Fibroblast of lung (primary cell): ENCODE data around the gene TADA2B. TPM values are rescaled to one million over a fixed set of nuclear protein-coding genes. Genes with fewer than 3 reads are reported as not detected.

Experiments
- DNase-seq, 2 donors: peaks; one replicate each; pipeline versions ENCODE4 v3.0.0 to v3.0.0-alpha.2; 2010; ENCODE audit warnings: low read depth in 2 of 2
- H2AFZ ChIP-seq: 2 replicates; pipeline ENCODE4 v1.5.1; 2012; ENCODE audit warnings: low read length, control low read depth, inconsistent platforms
- H3K27ac ChIP-seq: 2 replicates; pipeline ENCODE4 v1.5.1; 2011; ENCODE audit warnings: low read length, control low read depth; ENCODE audit not compliant: insufficient read depth
- H3K27me3 ChIP-seq: 2 replicates; pipeline ENCODE4 v1.5.1; 2011; ENCODE audit warnings: mild to moderate bottlenecking, low read length; ENCODE audit not compliant: control insufficient read depth, insufficient read depth
- H3K36me3 ChIP-seq: 2 replicates; pipeline ENCODE4 v1.5.1; 2011; ENCODE audit warnings: low read length; ENCODE audit not compliant: control insufficient read depth, insufficient read depth
- H3K4me1 ChIP-seq: 2 replicates; pipeline ENCODE4 v1.5.1; 2011; ENCODE audit warnings: low read length; ENCODE audit not compliant: control insufficient read depth, insufficient read depth; ENCODE audit errors: extremely low read depth
- H3K4me2 ChIP-seq: 2 replicates; pipeline ENCODE4 v1.5.1; 2011; ENCODE audit warnings: low read length, control low read depth; ENCODE audit not compliant: insufficient read depth; ENCODE audit errors: extremely low read depth
- H3K4me3 ChIP-seq, 4 experiments: fragments of 200-600 bp in 1 of 4; sonication (generic) in 1 of 4; replicated peaks in 1 of 4; 2 replicates each; pipeline ENCODE4 v1.5.1; 2011 to 2016; ENCODE audit warnings: low read length in 4 of 4, low read depth in 3 of 4, mild to moderate bottlenecking in 3 of 4, control low read depth in 2 of 4, inconsistent platforms in 1 of 4, mixed read lengths in 1 of 4; ENCODE audit not compliant: insufficient read depth in 1 of 4; ENCODE audit errors: control extremely low read depth in 1 of 4
- H3K79me2 ChIP-seq: 2 replicates; pipeline ENCODE4 v1.5.1; 2012; ENCODE audit warnings: mild to moderate bottlenecking, low read length, inconsistent platforms; ENCODE audit not compliant: control insufficient read depth, insufficient read depth
- H3K9ac ChIP-seq: 2 replicates; pipeline ENCODE4 v1.5.1; 2011; ENCODE audit warnings: mild to moderate bottlenecking, low read length, control low read depth; ENCODE audit not compliant: insufficient read depth
- H3K9me3 ChIP-seq: 2 replicates; pipeline ENCODE4 v1.5.1; 2012; ENCODE audit warnings: low read depth, low read length; ENCODE audit not compliant: control insufficient read depth, insufficient read depth
- H4K20me1 ChIP-seq: 2 replicates; pipeline ENCODE4 v1.5.1; 2011; ENCODE audit warnings: low read length; ENCODE audit not compliant: control insufficient read depth, insufficient read depth; ENCODE audit errors: extremely low read depth
- CTCF ChIP-seq, 2 donors: IDR thresholded peaks in 1 of 2; conservative IDR thresholded peaks in 1 of 2; 1 replicate in 1 of 2; 2 replicates in 1 of 2; pipeline ENCODE4 v1.5.1; 2011 to 2012; ENCODE audit warnings: low read length in 2 of 2, control low read depth in 1 of 2, inconsistent platforms in 1 of 2, low read depth in 1 of 2, mild to moderate bottlenecking in 1 of 2
- EZH2 ChIP-seq: IDR thresholded peaks from 2 replicates; pipeline ENCODE4 v1.5.1; 2012; ENCODE audit warnings: low read length, control low read depth, mild to moderate bottlenecking; ENCODE audit errors: missing control alignments
- polyA plus RNA-seq, 2 donors: library from polyadenylated mRNA; depleted of rRNA in 1 of 2; stranded (reverse) in 1 of 2; unstranded in 1 of 2; fragments of >200 nt; gene quantifications; 2 replicates each; pipeline ENCODE4 v1.2.1, GENCODE V29; 2011 to 2012; ENCODE audit warnings: missing spikeins in 1 of 2
- total RNA-seq: library from RNA; depleted of rRNA; stranded (reverse); fragments of >200 nt; gene quantifications from 2 replicates; pipeline ENCODE4 v1.2.1, GENCODE V29; 2014

Gene TADA2B
- total and polyA plus RNA-seq, 2 donors (not counting 1 experiment from before 2014, with no cell fraction given) = 8.0 to 12.6 TPM

- H4K20me1 ChIP-seq = no peaks in the 10 kb centered on the region
- no peak for DNase-seq
These were observed 35.2 kb upstream of the TADA2B start for GRCh38 chr4:7007944-7008343.

GRCh38 chr4:7009564-7009963 lies 33.6 kb upstream of the TADA2B start:
- Histone ChIP-seq H3K9me3 (no peaks in the 10 kb centered on the region), H3K9ac (no peak overlapping the region), H3K4me3 (no peak overlapping the region), H3K4me1 (no peaks in the 10 kb centered on the region), H4K20me1 (no peaks in the 10 kb centered on the region), H2AFZ (no peak overlapping the region), H3K27ac (no peak overlapping the region), H3K27me3 (no peaks in the 10 kb centered on the region), H3K4me2 (no peak overlapping the region), H3K79me2 (no peaks in the 10 kb centered on the region), H3K36me3 (peaks cover 8% of the 10 kb centered on the region)
- no peak for DNase-seq
- TF ChIP-seq CTCF (conservative IDR thresholded peaks at IDR 0.05 in 1 of 2, IDR thresholded peaks at IDR 0.05 in 1 of 2; ENCODE audit: low read depth in 1 of 2, low read length in 2 of 2) = no peak
- no peak for TF ChIP-seq EZH2

More at GRCh38 chr4:7007944-7008343, 35.2 kb upstream of the TADA2B start:
- H3K27ac ChIP-seq = no peak overlapping the region
- H3K79me2 ChIP-seq = no peaks in the 10 kb centered on the region
- H3K36me3 ChIP-seq = peaks cover 3% of the 10 kb centered on the region
- H3K4me3 ChIP-seq = no peak overlapping the region
- no peak overlapping the region for H3K9ac ChIP-seq
- H3K4me2 ChIP-seq = no peak overlapping the region
- TF ChIP-seq EZH2 = no peak
- TF ChIP-seq CTCF (conservative IDR thresholded peaks at IDR 0.05 in 1 of 2, IDR thresholded peaks at IDR 0.05 in 1 of 2; ENCODE audit: low read depth in 1 of 2, low read length in 2 of 2) = no peak
- H3K9me3 ChIP-seq = no peaks in the 10 kb centered on the region
- H3K4me1 ChIP-seq = no peaks in the 10 kb centered on the region
- no peak overlapping the region for H2AFZ ChIP-seq
- H3K27me3 ChIP-seq = no peaks in the 10 kb centered on the region

GRCh38 chr4:7013175-7013574 lies 30.0 kb upstream of the TADA2B start:
- Histone ChIP-seq H2AFZ (no peak overlapping the region), H4K20me1 (no peaks in the 10 kb centered on the region), H3K9me3 (no peaks in the 10 kb centered on the region), H3K4me2 (no peak overlapping the region), H3K27me3 (no peaks in the 10 kb centered on the region), H3K79me2 (no peaks in the 10 kb centered on the region), H3K4me1 (no peaks in the 10 kb centered on the region), H3K36me3 (peaks cover 14% of the 10 kb centered on the region), H3K9ac (no peak overlapping the region), H3K4me3 (no peak overlapping the region), H3K27ac (no peak overlapping the region)
- DNase-seq = no peak
- TF ChIP-seq EZH2 (no peak), CTCF (conservative IDR thresholded peaks at IDR 0.05 in 1 of 2, IDR thresholded peaks at IDR 0.05 in 1 of 2; ENCODE audit: low read depth in 1 of 2, low read length in 2 of 2) (no peak)
